Measurements from ENCODE around the gene RAPH1.

RAPH1 gene

DNA sequence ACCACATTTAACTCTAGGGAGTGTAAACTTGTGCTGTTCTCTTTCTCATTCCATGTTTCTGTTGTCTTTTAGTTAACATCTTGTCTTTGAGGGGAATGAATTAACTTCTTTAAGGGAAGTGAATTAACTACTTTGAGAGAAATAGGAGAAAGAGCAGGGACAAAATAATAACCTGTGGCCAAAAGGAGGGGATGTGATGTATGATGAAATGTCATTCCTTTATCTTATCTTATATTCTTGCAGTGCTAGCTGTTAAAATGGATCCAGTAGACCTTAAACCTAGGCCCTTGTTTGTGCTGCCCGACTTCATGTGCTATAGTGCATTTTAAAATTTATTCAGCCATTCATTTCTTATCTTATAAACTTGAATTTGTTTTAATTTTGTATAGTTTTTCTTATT, 188.5 kb downstream of the RAPH1 start:
- FAIRE-seq (no peak), DNase-seq (ENCODE audit: insufficient read length) (no peak)
- no peak for TF ChIP-seq TAF1 (IDR thresholded peaks at IDR 0.05; ENCODE audit: borderline replicate concordance, low read depth, low read length)
- TF ChIP-seq POLR2AphosphoS5 (IDR thresholded peaks at IDR 0.05; ENCODE audit: low read depth, low read length) = no peak
- TF ChIP-seq POLR2A (IDR thresholded peaks at IDR 0.05; ENCODE audit: low read depth, low read length) = no peak

DNA sequence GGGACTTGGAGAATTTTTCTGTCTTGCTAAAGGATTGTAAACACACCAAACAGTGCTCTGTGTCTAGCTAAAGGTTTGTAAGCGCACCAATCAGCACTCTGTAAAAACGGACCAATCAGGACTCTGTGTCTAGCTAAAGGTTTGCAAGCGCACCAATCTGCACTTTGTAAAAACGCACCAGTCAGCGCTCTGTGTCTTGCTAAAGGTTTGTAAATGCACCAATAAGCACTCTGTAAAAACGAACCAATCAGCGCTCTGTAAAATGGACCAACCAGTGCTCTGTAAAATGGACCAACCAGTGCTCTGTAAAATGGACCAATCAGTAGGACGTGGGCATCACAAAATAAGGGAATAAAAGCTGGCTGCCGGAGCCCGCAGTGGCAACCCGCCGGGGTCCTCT, 190.4 kb downstream of the RAPH1 start:
- TF ChIP-seq TAF1 (IDR thresholded peaks at IDR 0.05; ENCODE audit: borderline replicate concordance, low read depth, low read length) = no peak
- no peak for TF ChIP-seq POLR2A (IDR thresholded peaks at IDR 0.05; ENCODE audit: low read depth, low read length)
- no peak for TF ChIP-seq POLR2AphosphoS5 (IDR thresholded peaks at IDR 0.05; ENCODE audit: low read depth, low read length)
- DNase-seq (ENCODE audit: insufficient read length) (no peak), FAIRE-seq (no peak)

Measured in GM12892 (cell line).